Panc1 (cell line): ENCODE measurements around the gene UTP3.

Experiments used
- POLR2AphosphoS5 ChIP-seq: IDR thresholded peaks from 2 replicates; pipeline ENCODE4 v1.6.1; 2012; ENCODE audit warnings: mild to moderate bottlenecking, low read depth, low read length, moderate library complexity
- TCF7L2 ChIP-seq: IDR thresholded peaks from 2 replicates; pipeline ENCODE4 v1.6.1; 2011; ENCODE audit warnings: mild to moderate bottlenecking, low read depth, low read length, inconsistent platforms
- TF ChIP-seq, protein P1 (sequence below), 2 experiments: IDR thresholded peaks; 2 replicates each; pipeline ENCODE4 v1.6.1; 2011 to 2012; ENCODE audit warnings: low read depth in 2 of 2, control low read depth in 1 of 2, low read length in 1 of 2, mild to moderate bottlenecking in 1 of 2, moderate library complexity in 1 of 2; ENCODE audit not compliant: insufficient read depth in 1 of 2
- TF ChIP-seq, protein P2 (sequence below): fragments of 450-650 bp; IDR thresholded peaks from 2 replicates; pipeline ENCODE4 v1.5.1; 2017; ENCODE audit warnings: mild to moderate bottlenecking

DNA sequence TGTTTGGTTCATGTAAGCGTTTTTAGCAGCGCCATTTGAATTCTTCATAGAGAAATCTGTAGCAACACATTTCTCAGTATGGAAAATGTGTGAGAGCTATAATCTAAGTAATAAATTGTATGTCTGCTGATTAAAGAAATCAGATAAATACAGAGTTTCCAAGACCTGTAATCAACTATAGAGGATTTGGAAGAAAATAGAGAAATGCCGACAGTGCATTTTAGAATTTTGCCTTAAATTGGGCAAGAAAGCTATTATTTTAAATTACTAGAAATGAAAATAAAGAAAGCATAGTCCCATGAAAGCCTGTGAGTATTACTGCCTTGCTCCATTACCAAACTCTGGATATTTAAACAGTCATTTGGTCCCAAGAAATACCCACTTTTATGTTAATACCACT is 36.1 kb downstream of the UTP3 start:
- TF ChIP-seq POLR2AphosphoS5 (no peak), TCF7L2 (no peak)
- TF ChIP-seq, protein P1, sequence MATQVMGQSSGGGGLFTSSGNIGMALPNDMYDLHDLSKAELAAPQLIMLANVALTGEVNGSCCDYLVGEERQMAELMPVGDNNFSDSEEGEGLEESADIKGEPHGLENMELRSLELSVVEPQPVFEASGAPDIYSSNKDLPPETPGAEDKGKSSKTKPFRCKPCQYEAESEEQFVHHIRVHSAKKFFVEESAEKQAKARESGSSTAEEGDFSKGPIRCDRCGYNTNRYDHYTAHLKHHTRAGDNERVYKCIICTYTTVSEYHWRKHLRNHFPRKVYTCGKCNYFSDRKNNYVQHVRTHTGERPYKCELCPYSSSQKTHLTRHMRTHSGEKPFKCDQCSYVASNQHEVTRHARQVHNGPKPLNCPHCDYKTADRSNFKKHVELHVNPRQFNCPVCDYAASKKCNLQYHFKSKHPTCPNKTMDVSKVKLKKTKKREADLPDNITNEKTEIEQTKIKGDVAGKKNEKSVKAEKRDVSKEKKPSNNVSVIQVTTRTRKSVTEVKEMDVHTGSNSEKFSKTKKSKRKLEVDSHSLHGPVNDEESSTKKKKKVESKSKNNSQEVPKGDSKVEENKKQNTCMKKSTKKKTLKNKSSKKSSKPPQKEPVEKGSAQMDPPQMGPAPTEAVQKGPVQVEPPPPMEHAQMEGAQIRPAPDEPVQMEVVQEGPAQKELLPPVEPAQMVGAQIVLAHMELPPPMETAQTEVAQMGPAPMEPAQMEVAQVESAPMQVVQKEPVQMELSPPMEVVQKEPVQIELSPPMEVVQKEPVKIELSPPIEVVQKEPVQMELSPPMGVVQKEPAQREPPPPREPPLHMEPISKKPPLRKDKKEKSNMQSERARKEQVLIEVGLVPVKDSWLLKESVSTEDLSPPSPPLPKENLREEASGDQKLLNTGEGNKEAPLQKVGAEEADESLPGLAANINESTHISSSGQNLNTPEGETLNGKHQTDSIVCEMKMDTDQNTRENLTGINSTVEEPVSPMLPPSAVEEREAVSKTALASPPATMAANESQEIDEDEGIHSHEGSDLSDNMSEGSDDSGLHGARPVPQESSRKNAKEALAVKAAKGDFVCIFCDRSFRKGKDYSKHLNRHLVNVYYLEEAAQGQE (IDR thresholded peaks at IDR 0.05; ENCODE audit: insufficient read depth in 1 of 2, low read depth in 2 of 2, low read length in 1 of 2): no peak
- TF ChIP-seq, protein P2, sequence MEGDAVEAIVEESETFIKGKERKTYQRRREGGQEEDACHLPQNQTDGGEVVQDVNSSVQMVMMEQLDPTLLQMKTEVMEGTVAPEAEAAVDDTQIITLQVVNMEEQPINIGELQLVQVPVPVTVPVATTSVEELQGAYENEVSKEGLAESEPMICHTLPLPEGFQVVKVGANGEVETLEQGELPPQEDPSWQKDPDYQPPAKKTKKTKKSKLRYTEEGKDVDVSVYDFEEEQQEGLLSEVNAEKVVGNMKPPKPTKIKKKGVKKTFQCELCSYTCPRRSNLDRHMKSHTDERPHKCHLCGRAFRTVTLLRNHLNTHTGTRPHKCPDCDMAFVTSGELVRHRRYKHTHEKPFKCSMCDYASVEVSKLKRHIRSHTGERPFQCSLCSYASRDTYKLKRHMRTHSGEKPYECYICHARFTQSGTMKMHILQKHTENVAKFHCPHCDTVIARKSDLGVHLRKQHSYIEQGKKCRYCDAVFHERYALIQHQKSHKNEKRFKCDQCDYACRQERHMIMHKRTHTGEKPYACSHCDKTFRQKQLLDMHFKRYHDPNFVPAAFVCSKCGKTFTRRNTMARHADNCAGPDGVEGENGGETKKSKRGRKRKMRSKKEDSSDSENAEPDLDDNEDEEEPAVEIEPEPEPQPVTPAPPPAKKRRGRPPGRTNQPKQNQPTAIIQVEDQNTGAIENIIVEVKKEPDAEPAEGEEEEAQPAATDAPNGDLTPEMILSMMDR: no peak
